Cerebellar cortex (tissue), 1 donor: ENCODE measurements around the gene FGD6.
"Not testable (repeated sequence)": the region's sequence is repeated elsewhere in the genome, so short reads cannot be mapped to it uniquely, and the experiment has no call there.

Experiments
- DNase-seq: peaks from one replicate; pipeline ENCODE4 v3.0.0-alpha.2; 2015; ENCODE audit warnings: low spot score

Gene FGD6

GRCh38 chr12:95217377-95218149 lies at the start of gene FGD6, which contains the start of gene VEZT:
Gene FGD6, minus strand, starts transcription at chr12:95217467. Its CDS starts 227 bp downstream, at chr12:95217240.
Gene VEZT, plus strand, starts transcription at chr12:95217807. Its CDS starts 44 bp downstream, at chr12:95217851.
- DNase-seq = peak; percentile 100

GRCh38 chr12:95266254-95266653 lies 49.0 kb upstream of the FGD6 start:
- DNase-seq = peak; percentile 33

GRCh38 chr12:95265765-95266164 lies 48.5 kb upstream of the FGD6 start:
- no peak for DNase-seq

- DNase-seq = no peak
Measured at GRCh38 chr12:95262808-95263207, 45.5 kb upstream of the FGD6 start.

- DNase-seq = no peak
Measured at GRCh38 chr12:95261109-95261508, 43.8 kb upstream of the FGD6 start.

- no peak for DNase-seq
Measured at GRCh38 chr12:95259368-95259767, 42.1 kb upstream of the FGD6 start.

GRCh38 chr12:95258803-95259202 lies 41.5 kb upstream of the FGD6 start:
- DNase-seq = no peak

GRCh38 chr12:95258151-95258550 lies 40.9 kb upstream of the FGD6 start:
- no peak for DNase-seq

GRCh38 chr12:95257541-95257940 lies 40.3 kb upstream of the FGD6 start:
- DNase-seq = no peak

GRCh38 chr12:95253386-95253785 lies 36.1 kb upstream of the FGD6 start:
- no peak for DNase-seq

- peak; percentile 67 for DNase-seq
Measured at GRCh38 chr12:95248604-95249360, 31.5 kb upstream of the FGD6 start.

- no peak for DNase-seq
Measured at GRCh38 chr12:95248095-95248494, 30.8 kb upstream of the FGD6 start.

- no peak for DNase-seq
Measured at GRCh38 chr12:95244350-95244749, 27.1 kb upstream of the FGD6 start.

- DNase-seq = no peak
Measured at GRCh38 chr12:95243497-95244183, 26.4 kb upstream of the FGD6 start.

- DNase-seq = no peak
Measured at GRCh38 chr12:95241761-95242506, 24.7 kb upstream of the FGD6 start.

GRCh38 chr12:95241138-95241537 lies 23.9 kb upstream of the FGD6 start:
- not testable (repeated sequence) for DNase-seq

GRCh38 chr12:95240556-95240955 lies 23.3 kb upstream of the FGD6 start:
- no peak for DNase-seq

GRCh38 chr12:95239835-95240234 lies 22.6 kb upstream of the FGD6 start:
- DNase-seq = not testable (repeated sequence)

GRCh38 chr12:95239216-95239615 lies 21.9 kb upstream of the FGD6 start:
- no peak for DNase-seq

GRCh38 chr12:95238150-95238549 lies 20.9 kb upstream of the FGD6 start:
- no peak for DNase-seq

GRCh38 chr12:95237315-95237714 lies 20.0 kb upstream of the FGD6 start:
- DNase-seq = no peak

GRCh38 chr12:95235621-95236020 lies 18.4 kb upstream of the FGD6 start:
- not testable (repeated sequence) for DNase-seq
